RWPE1 (cell line): ENCODE measurements around the gene PLXNB2.
"Not testable (repeated sequence)": the region's sequence is repeated elsewhere in the genome, so short reads cannot be mapped to it uniquely, and the experiment has no call there.

Experiments used
- CTCF ChIA-PET: fragments of 350-600 bp; sonication (Branson Sonifier 250); formaldehyde crosslinking; extraction: SDS; loops from one replicate; lab custom pipeline; 2021; lab: Yijun Ruan, JAX
- POLR2A ChIA-PET: fragments of 400-600 bp; formaldehyde crosslinking; extraction: SDS; loops from one replicate; lab custom pipeline; 2020; ENCODE audit warnings: antibody characterized with exemption; ENCODE audit not compliant: low non-redundant PET; lab: Yijun Ruan, JAX
- DNase-seq: peaks from one replicate; pipeline ENCODE4 v3.0.0; 2012; ENCODE audit warnings: low spot score
- H3K27ac ChIP-seq: fragments of 450-650 bp; 2 replicates; pipeline ENCODE4 v1.5.1; 2017
- CTCF ChIP-seq: fragments of 450-650 bp; conservative IDR thresholded peaks from 2 replicates; pipeline ENCODE4 v1.5.1; 2017; ENCODE audit warnings: low read depth, mild to moderate bottlenecking

The PLXNB2 gene

GRCh38 chr22:50326956-50327710 is 19.7 kb upstream of the PLXNB2 start, which contains the start of gene DENND6B:
DENND6B (minus strand) TSS chr22:50327012; CDS start chr22:50326988, 24 bp downstream.
- POLR2A ChIA-PET = no interaction called here
- TF ChIP-seq CTCF = peak; percentile 94
- peak within 1 kb of the TSS; percentile 84 for H3K27ac ChIP-seq
- CTCF ChIA-PET = interaction anchor here (0.6 to 1.1 kb wide), 9 partner anchors 17 to 64 kb away, joined by 3 to 7 read pairs (median 3); partner anchors contain the start of gene PLXNB2
- DNase-seq = no peak

DNA sequence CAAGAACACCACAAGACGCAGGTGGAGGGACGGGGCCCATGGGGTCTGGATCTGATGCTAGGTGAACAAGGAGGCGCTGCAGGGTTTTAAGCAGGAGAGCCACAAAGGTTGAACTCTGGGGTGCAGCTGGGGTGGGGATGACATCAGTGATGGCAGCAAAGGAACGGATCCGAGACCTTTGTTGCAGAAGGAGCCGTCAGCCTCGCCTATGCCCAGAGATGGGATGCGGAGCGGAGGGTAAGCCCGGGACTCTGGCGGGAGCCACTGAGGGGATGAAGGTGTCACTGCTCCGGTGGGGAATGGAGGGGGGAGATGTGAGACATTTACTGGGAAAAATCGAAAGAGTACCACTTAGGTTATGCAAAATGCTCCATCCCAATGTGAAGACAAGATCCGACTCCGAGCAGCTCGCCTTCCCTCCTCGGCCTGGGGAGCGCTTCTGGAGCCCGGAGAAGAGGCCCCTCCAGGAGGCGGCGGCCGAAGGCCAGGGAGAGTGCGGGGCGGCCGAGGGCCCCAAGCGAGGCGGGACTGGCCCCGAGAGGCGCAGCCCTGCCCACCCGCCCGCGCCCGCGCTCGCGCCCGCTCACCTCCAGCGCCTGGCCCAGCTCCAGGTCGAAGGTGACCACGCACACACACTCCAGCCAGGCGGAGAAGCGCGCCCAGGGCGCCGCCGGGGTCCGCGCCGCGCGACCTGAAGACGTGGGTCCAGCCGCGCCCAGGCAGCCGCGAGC is 18.9 kb upstream of the PLXNB2 start:
- H3K27ac ChIP-seq = peak overlapping the region; percentile 84
- no peak for DNase-seq
- ChIA-PET CTCF (interaction anchor here (0.6 to 1.3 kb wide), 9 partner anchors 11 to 270 kb away, joined by 3 to 7 read pairs (median 3); partner anchors contain the start of gene PLXNB2), POLR2A (no interaction called here)
- no peak for TF ChIP-seq CTCF

DNA sequence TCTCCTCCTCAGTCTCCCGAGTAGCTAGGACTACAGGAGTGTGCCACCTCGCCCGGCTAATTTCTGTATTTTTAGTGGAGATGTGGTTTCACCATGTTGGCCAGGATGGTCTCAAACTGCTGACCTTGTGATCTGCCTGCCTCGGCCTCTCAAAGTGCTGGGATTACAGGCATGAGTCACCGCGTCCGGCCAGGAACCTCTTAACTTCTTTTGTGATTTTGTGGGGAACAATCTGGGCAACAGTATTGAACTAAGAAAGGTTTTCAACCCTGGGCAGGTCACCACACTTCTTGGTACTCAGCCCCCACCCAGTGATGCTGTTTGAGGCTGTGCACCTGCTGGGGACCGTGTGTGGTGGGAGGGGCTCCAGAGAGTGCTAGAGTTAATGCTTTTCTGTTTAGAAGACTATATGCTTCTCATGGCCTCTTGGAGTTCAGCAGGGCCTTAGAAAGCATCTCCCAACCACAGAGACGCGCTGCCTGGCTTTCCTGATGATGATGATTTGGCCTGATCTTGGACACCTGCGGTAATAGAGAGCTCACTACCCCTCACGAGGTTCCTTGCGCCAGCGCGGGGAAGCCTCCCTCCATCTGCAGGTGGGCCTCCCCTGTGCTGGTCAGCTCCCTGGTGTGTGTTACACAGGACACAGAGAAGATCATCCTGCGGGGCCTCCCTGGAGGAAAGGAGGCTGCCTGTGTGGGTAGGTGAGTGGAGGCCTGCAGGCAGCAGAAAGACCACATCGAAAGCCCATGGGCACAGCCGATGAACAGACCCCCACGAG is 18.2 kb upstream of the PLXNB2 start:
- ChIA-PET CTCF (interaction anchor here (0.6 to 2.1 kb wide), 6 partner anchors 10 to 40 kb away, joined by 3 to 7 read pairs (median 3); partner anchors contain the start of gene PLXNB2), POLR2A (no interaction called here)
- DNase-seq = no peak
- peak overlapping the region; percentile 84 for H3K27ac ChIP-seq
- no peak for TF ChIP-seq CTCF

GRCh38 chr22:50323900-50324299 is 16.5 kb upstream of the PLXNB2 start:
- no peak for TF ChIP-seq CTCF
- ChIA-PET POLR2A (interaction anchor here (0.7 kb wide), 1 partner anchor 21 kb away, joined by 10 read pairs; no protein-coding TSS in a partner anchor), CTCF (interaction anchor here (2.1 kb wide), 1 partner anchor 10 kb away, joined by 6 read pairs; no protein-coding TSS in a partner anchor)
- DNase-seq = no peak
- H3K27ac ChIP-seq = no peak overlapping the region

DNA sequence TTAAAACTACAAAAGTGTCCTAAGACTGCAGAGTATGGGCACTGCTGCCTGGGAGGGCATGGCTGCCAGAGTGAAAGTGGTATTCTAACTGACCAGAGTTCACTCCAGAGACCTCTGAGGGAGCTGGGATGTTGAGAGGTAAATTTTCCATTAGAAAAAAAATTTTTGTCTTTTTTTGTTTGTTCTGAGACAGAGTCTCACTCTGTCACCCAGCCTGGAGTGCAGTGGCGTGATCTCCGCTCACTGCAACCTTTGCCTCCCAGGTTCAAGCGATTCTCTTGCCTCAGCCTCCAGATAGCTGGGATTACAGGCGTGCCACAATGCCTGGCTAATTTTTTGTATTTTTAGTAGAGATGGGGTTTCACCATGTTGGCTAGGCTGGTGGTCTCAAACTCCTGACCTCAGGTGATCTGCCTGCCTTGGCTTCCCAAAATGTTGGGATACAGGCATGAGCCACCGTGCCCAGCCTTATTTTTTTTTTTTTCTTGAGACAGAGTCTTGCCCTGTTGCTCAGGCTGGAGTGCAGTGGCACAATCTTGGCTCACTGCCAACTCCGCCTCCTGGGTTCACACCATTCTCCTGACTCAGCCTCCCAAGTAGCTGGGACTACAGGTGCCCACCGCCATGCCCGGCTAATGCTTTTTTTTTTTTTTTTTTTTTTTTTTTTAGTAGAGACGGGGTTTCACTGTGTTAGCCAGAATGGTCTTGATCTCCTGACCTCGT is 15.1 kb upstream of the PLXNB2 start:
- POLR2A ChIA-PET = not testable (repeated sequence)

GRCh38 chr22:50320671-50321325 is 13.4 kb upstream of the PLXNB2 start:
- no peak overlapping the region for H3K27ac ChIP-seq
- ChIA-PET POLR2A (no interaction called here), CTCF (no interaction called here)
- no peak for DNase-seq
- TF ChIP-seq CTCF = no peak

More for the DNA sequence above, 15.1 kb upstream of the PLXNB2 start:
- peak overlapping the region; percentile 31 for H3K27ac ChIP-seq
- CTCF ChIA-PET = interaction anchor here (0.7 to 1.0 kb wide), 2 partner anchors 31 to 47 kb away, joined by 3 to 4 read pairs; no protein-coding TSS in a partner anchor
- not testable (repeated sequence) for DNase-seq
